Right lobe of liver (tissue), 6 donors: Measurements from ENCODE around the gene CETN1. TPM values are rescaled to one million over a fixed set of nuclear protein-coding genes. Genes with fewer than 3 reads are reported as not detected.

Source experiments
- ATAC-seq, 4 donors: fragments of 200-7000 bp; cut with Tn5 transposase; one replicate each; pipeline ENCODE4 v1.9.1; 2020; ENCODE audit warnings: mild to moderate bottlenecking in 4 of 4, moderate library complexity in 4 of 4
- DNase-seq, 3 donors: peaks; one replicate each; pipeline ENCODE4 v3.0.0-alpha.2; 2020
- H3K27ac ChIP-seq, 3 donors: fragments of 200-600 bp; one replicate each; pipeline ENCODE4 v1.8.0; 2022
- H3K27me3 ChIP-seq, 2 donors: fragments of 200-600 bp; one replicate each; pipeline ENCODE4 v1.8.0; 2022
- H3K36me3 ChIP-seq, 4 donors: fragments of 200-600 bp; sonication (generic) in 1 of 4; one replicate each; pipeline versions ENCODE4 v1.5.1 to v1.8.0; 2017 to 2022; ENCODE audit warnings: control low read depth in 1 of 4
- H3K4me1 ChIP-seq, 4 donors: fragments of 200-600 bp; sonication (generic) in 1 of 4; one replicate each; pipeline versions ENCODE4 v1.5.1 to v1.8.0; 2017 to 2022; ENCODE audit warnings: control low read depth in 1 of 4
- H3K4me3 ChIP-seq, 3 donors: fragments of 200-600 bp; one replicate each; pipeline ENCODE4 v1.8.0; 2022
- H3K9me3 ChIP-seq, 4 donors: fragments of 200-600 bp; sonication (generic) in 1 of 4; one replicate each; pipeline versions ENCODE4 v1.5.1 to v1.8.0; 2017 to 2022; ENCODE audit warnings: control low read depth in 1 of 4
- CTCF ChIP-seq, 4 donors: fragments of 200-600 bp in 3 of 4; fragments of 450-650 bp in 1 of 4; IDR thresholded peaks; one replicate each; pipeline versions ENCODE4 v1.5.1 to v1.8.0; 2016 to 2022; ENCODE audit warnings: antibody characterized with exemption in 4 of 4, mild to moderate bottlenecking in 2 of 4
- POLR2A ChIP-seq: fragments of 450-650 bp; IDR thresholded peaks from one replicate; pipeline ENCODE4 v1.6.1; 2017; ENCODE audit warnings: antibody characterized with exemption, mild to moderate bottlenecking
- WGBS: methylation state at CpG from one replicate; pipeline ENCODE4 v1.1.6; 2018; ENCODE audit warnings: low coverage, low lambda C conversion rate; ENCODE audit not compliant: insufficient coverage; ENCODE audit errors: missing lambda C conversion rate; 5-methylcytosine and 5-hydroxymethylcytosine counted together
- intact Hi-C, 2 donors: fragments of 100-400 bp; cut with DNase I; formaldehyde crosslinking; loops; one replicate each; pipeline versions ENCODE4 v1.11.2 to v1.14.1; 2022
- total RNA-seq, 6 experiments: library from RNA; depleted of rRNA in 2 of 6; stranded (reverse); fragments of >200 nt in 2 of 6; fragmentation: NEBNext Ultra II Directional in 3 of 6; extraction: Animal tissue kit (Norgen Biotek cat#: 25700) in 3 of 6; gene quantifications; one replicate each; pipeline versions ENCODE4 v1.1.0 to v1.2.4, GENCODE V29; 2016 to 2023
- donor health status: DM: no; HTN: yes; CAD: no.
- donor health status: DM: no; HTN: no; CAD: no.
- donor health status: DM: no; HTN: no; CAD: no.
- donor health status: DM: no; HTN: yes; CAD: no.
- donor health status: DM: no; HTN: yes; CAD: no.

CETN1 gene
- total RNA-seq, 6 experiments from 2014 or later: not detected

DNA sequence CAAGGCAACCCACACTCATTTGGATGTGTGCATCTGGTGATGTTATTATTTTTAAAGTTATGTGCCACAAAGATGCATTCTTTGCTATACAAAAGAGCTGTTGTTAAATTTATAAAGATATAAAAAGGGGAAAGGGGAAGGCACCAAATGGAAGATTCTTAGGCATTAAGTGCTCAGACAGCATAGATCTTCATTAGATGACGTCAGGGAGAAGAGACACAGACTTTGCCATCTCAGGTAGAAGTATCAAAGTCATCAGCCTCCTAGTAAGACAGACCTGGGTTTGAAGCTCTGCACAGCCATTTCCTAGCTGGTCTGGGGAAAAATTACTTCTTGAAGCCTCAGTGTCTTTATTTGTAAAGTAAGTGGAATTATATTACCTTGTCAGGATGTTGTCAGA is 15.4 kb downstream of the CETN1 start:
- no peak for ATAC-seq
- Histone ChIP-seq H3K27ac (no peak overlapping the region), H3K4me3 (no peak overlapping the region), H3K4me1 (peaks cover 0 to 4% (median 0%) of the 10 kb centered on the region in 4 donors), H3K27me3 (no peaks in the 10 kb centered on the region), H3K9me3 (no peaks in the 10 kb centered on the region), H3K36me3 (no peaks in the 10 kb centered on the region)
- DNase-seq: no peak
- TF ChIP-seq POLR2A (no peak), CTCF (IDR thresholded peaks at IDR 0.05) (no peak)
- 59% methylated on average over 1 of the region's 1 CpG for WGBS
- intact Hi-C loops: no loop called here

GRCh38 chr18:596288-596881 is 16.2 kb downstream of the CETN1 start:
- 5% methylated on average over 21 of the region's 24 CpGs for WGBS
- intact Hi-C loops: no loop called here
- ATAC-seq: peak; percentile 81 to 88 (median 82)
- DNase-seq: peak; percentile 50 to 67 (median 53)
- no peaks in the 10 kb centered on the region for H3K36me3 ChIP-seq
- peak overlapping the region in 2 of 3 donors; percentile 24 to 31 for H3K4me3 ChIP-seq
- H3K27ac ChIP-seq: no peak overlapping the region
- H3K9me3 ChIP-seq: no peaks in the 10 kb centered on the region
- H3K27me3 ChIP-seq: no peaks in the 10 kb centered on the region
- TF ChIP-seq CTCF (IDR thresholded peaks at IDR 0.05) (no peak), POLR2A (no peak)
- H3K4me1 ChIP-seq: peaks cover 0 to 4% (median 0%) of the 10 kb centered on the region in 4 donors

DNA sequence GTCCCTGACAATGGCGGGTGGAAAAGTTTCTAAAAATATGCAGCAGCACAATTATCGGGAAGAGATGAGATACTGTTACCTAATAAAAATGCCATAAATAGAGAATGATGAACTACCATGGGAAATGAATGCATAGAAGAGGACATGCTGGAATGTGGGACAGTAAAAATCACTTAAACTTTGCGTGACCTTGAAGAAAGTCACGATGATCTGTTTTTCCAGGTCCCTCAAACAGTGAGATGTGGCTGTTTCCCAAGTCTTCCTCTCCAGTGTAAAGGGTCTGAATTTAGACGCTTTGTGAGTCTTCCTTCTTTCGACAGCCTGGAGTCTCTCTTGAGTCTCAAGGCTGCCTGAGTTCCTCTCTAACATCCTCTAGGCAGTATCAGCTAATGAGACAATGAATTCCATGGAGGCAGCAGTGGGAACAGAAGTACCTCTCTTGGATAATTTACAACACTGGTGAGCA is 18.0 kb downstream of the CETN1 start:
- no peak overlapping the region for H3K4me3 ChIP-seq
- H3K9me3 ChIP-seq: no peaks in the 10 kb centered on the region
- 55% methylated on average over 5 of the region's 6 CpGs for WGBS
- TF ChIP-seq CTCF (IDR thresholded peaks at IDR 0.05) (no peak), POLR2A (no peak)
- H3K27me3 ChIP-seq: no peaks in the 10 kb centered on the region
- peaks cover 0 to 4% (median 0%) of the 10 kb centered on the region in 4 donors for H3K4me1 ChIP-seq
- H3K27ac ChIP-seq: no peak overlapping the region
- H3K36me3 ChIP-seq: no peaks in the 10 kb centered on the region
- ATAC-seq (no peak), DNase-seq (no peak)
- intact Hi-C loops: no loop called here

GRCh38 chr18:600107-600506 is 19.9 kb downstream of the CETN1 start:
- 49% methylated on average over 3 of the region's 3 CpGs for WGBS
- ATAC-seq (no peak), DNase-seq (no peak)
- no peak overlapping the region for H3K4me3 ChIP-seq
- peaks cover 0 to 4% (median 0%) of the 10 kb centered on the region in 4 donors for H3K4me1 ChIP-seq
- no peak overlapping the region for H3K27ac ChIP-seq
- H3K27me3 ChIP-seq: no peaks in the 10 kb centered on the region
- no peaks in the 10 kb centered on the region for H3K9me3 ChIP-seq
- TF ChIP-seq CTCF (IDR thresholded peaks at IDR 0.05) (no peak), POLR2A (no peak)
- no peaks in the 10 kb centered on the region for H3K36me3 ChIP-seq
- intact Hi-C loops: no loop called here
